ENCODE data around the gene AMER2. TPM values are rescaled to one million over a fixed set of nuclear protein-coding genes. Genes with fewer than 3 reads are reported as not detected.

Gene AMER2
- total and polyA plus RNA-seq, 9 of the 15 experiments (the other 6 are each of a cell fraction or from before 2014, with no cell fraction given) = not detected

DNA sequence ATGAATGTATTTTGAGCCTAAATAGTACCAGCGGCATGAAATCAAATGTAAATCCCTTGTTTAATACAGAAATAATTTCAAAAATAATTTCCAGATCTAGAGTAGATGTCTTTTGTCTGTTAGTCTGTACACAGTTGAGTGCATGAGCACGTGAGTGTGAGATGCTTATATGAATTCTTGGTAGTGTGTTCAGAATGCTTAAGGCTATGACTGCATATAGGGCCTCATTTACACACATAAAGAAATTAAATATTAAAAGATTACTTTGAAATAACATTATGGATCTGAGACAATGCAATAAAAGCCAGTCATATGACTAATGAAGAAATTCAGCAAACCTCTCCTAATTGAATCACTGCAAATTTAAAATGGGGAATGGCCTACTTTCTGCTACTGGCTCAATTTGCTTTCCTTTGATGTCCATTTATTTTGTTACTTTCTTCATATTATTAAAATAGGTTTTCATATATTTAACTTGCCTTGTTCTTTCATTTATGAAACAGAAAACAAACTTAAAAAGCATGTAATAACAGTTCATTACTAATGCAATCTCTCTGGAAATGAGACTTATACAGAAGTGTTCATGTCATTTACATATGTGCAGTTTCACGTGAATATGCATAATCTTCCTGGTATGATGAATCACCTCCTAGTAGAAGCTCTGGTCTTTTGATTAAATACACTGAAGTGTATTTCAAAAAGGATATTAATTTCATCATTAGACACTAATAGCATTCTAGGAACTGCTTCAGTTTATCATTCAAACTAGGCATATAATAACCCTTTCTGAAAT, 4.5 kb downstream of the AMER2 start (continued):
- TF ChIP-seq SNIP1 (IDR thresholded peaks at IDR 0.05; ENCODE audit: low read depth) = no peak

DNA sequence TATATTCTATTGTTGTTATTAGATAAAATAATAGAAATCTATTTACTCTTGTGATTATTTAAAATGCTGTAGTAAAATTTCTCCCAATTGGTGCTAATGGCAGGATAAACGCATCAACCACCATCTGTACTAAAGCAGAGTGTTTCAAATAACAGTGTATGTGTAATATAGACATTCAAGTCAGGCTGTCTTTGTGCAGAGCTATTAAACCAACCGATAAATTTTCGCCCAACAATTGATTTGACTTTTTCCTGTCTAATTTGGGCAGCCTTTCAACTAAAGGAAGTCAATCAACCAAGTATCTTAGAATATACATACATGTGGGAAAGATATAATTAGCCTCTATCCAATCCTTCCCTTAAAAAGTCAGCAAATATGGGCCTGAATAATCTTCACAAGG, 5.8 kb downstream of the AMER2 start:
- Histone ChIP-seq H3K4me3 (no peak overlapping the region), H3K9ac (ENCODE audit: insufficient read depth in 1 of 2, low read depth in 2 of 2, low read length in 2 of 2) (no peak overlapping the region), H3K27me3 (ENCODE audit: control insufficient read depth in 2 of 2, insufficient read depth in 2 of 2, low read length in 2 of 2) (peaks cover 0 to 15% of the 10 kb centered on the region in 2 experiments; a peak in 3 of 5 replicates), H3K4me1 (replicated peaks in 1 of 2; ENCODE audit: control insufficient read depth in 2 of 2, insufficient read depth in 2 of 2, low read length in 2 of 2) (peaks cover 0 to 2% of the 10 kb centered on the region in 2 experiments; a peak in 1 of 5 replicates), H2AFZ (ENCODE audit: low read depth, low read length) (no peak overlapping the region), H3K27ac (ENCODE audit: extremely low read depth, low read depth, low read length) (no peak overlapping the region), H3K36me3 (ENCODE audit: control insufficient read depth, insufficient read depth, low read length) (no peaks in the 10 kb centered on the region), H3K9me3 (replicated peaks; ENCODE audit: control insufficient read depth, insufficient read depth, low read depth, low read length) (no peaks in the 10 kb centered on the region), H3K9me1 (ENCODE audit: control insufficient read depth, insufficient read depth, low read length) (no peaks in the 10 kb centered on the region), H3K4me2 (ENCODE audit: insufficient read depth, low read length) (no peak overlapping the region), H4K20me1 (replicated peaks; ENCODE audit: control insufficient read depth, insufficient read depth, low read length) (no peaks in the 10 kb centered on the region), H3K79me2 (ENCODE audit: control insufficient read depth, insufficient read depth, low read length) (no peaks in the 10 kb centered on the region)
- ATAC-seq (no peak), FAIRE-seq (no peak), DNase-seq (ENCODE audit: extremely low read depth in 1 of 4, low spot score in 3 of 4) (no peak)
- in situ Hi-C loops (cut with MboI) (no loop called here), intact Hi-C loops (cut with micrococcal nuclease) (no loop called here)
- CTCF ChIA-PET (ENCODE audit: low intra/inter-chr PET ratio) = no interaction called here
- no TSS peak for BruUV-seq (replicated peaks)
- POLR2A ChIA-PET = no interaction called here
- WGBS (ENCODE audit: insufficient coverage, low coverage, missing lambda C conversion rate) = 3% methylated on average over 3 of the region's 3 CpGs
- TF ChIP-seq SMARCB1 (IDR thresholded peaks at IDR 0.05; ENCODE audit: insufficient read length, low read depth) = no peak
- TF ChIP-seq SIN3A (IDR thresholded peaks at IDR 0.05; ENCODE audit: borderline replicate concordance in 2 of 2, control insufficient read depth in 1 of 2, low read depth in 2 of 2, low read length in 2 of 2) = no peak
- TF ChIP-seq ZNF224 (CRISPR knock-in tag; IDR thresholded peaks at IDR 0.05) = no peak
- TF ChIP-seq, protein P1, sequence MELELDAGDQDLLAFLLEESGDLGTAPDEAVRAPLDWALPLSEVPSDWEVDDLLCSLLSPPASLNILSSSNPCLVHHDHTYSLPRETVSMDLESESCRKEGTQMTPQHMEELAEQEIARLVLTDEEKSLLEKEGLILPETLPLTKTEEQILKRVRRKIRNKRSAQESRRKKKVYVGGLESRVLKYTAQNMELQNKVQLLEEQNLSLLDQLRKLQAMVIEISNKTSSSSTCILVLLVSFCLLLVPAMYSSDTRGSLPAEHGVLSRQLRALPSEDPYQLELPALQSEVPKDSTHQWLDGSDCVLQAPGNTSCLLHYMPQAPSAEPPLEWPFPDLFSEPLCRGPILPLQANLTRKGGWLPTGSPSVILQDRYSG (tag; conservative IDR thresholded peaks at IDR 0.05; ENCODE audit: low read depth) = no peak
- TF ChIP-seq ESRRB (CRISPR knock-in tag; IDR thresholded peaks at IDR 0.05; ENCODE audit: borderline replicate concordance) = no peak
- TF ChIP-seq ZNF41 (CRISPR knock-in tag; conservative IDR thresholded peaks at IDR 0.05) = no peak
- TF ChIP-seq, protein P2, sequence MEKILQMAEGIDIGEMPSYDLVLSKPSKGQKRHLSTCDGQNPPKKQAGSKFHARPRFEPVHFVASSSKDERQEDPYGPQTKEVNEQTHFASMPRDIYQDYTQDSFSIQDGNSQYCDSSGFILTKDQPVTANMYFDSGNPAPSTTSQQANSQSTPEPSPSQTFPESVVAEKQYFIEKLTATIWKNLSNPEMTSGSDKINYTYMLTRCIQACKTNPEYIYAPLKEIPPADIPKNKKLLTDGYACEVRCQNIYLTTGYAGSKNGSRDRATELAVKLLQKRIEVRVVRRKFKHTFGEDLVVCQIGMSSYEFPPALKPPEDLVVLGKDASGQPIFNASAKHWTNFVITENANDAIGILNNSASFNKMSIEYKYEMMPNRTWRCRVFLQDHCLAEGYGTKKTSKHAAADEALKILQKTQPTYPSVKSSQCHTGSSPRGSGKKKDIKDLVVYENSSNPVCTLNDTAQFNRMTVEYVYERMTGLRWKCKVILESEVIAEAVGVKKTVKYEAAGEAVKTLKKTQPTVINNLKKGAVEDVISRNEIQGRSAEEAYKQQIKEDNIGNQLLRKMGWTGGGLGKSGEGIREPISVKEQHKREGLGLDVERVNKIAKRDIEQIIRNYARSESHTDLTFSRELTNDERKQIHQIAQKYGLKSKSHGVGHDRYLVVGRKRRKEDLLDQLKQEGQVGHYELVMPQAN (IDR thresholded peaks at IDR 0.05; ENCODE audit: borderline replicate concordance) = no peak
- TF ChIP-seq, protein P3, sequence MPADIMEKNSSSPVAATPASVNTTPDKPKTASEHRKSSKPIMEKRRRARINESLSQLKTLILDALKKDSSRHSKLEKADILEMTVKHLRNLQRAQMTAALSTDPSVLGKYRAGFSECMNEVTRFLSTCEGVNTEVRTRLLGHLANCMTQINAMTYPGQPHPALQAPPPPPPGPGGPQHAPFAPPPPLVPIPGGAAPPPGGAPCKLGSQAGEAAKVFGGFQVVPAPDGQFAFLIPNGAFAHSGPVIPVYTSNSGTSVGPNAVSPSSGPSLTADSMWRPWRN (IDR thresholded peaks at IDR 0.05; ENCODE audit: low read depth) = no peak
- no peak for TF ChIP-seq GTF2F1 (IDR thresholded peaks at IDR 0.05; ENCODE audit: low read depth, low read length)
- no peak for TF ChIP-seq GABPB2 (CRISPR knock-in tag; conservative IDR thresholded peaks at IDR 0.05)
- TF ChIP-seq MCM2 (IDR thresholded peaks at IDR 0.05; ENCODE audit: low read depth) = no peak
- no peak for TF ChIP-seq CCNT2 (IDR thresholded peaks at IDR 0.05; ENCODE audit: borderline replicate concordance, extremely low read depth, insufficient read length, low read depth, low read length)
- no peak for TF ChIP-seq BCOR (IDR thresholded peaks at IDR 0.05)
- no peak for TF ChIP-seq POLR2AphosphoS2 (IDR thresholded peaks at IDR 0.05; ENCODE audit: low read length)
- TF ChIP-seq ZNF282 (CRISPR knock-in tag; IDR thresholded peaks at IDR 0.05) = no peak

Measured in K562 (cell line).